Stimulated activated CD4-positive, alpha-beta T cell treated with anti-CD3 and anti-CD28 coated beads, Interleukin-4, amount 100 ng/mL, for 48 hours (primary cell): Measurements from ENCODE around the gene UBE2L6.
"Not testable (repeated sequence)": the region's sequence is repeated elsewhere in the genome, so short reads cannot be mapped to it uniquely, and the experiment has no call there.

ENCODE experiments used
- DNase-seq, 2 donors: peaks; one replicate each; pipeline ENCODE4 v3.0.0-alpha.2; 2020; ENCODE audit warnings: low read depth in 2 of 2

UBE2L6 gene

GRCh38 chr11:57566905-57567514 lies 462 bp downstream of the UBE2L6 start:
- DNase-seq: no peak

GRCh38 chr11:57566005-57566904 lies 1.2 kb downstream of the UBE2L6 start:
- DNase-seq: no peak

GRCh38 chr11:57562596-57562995 lies 4.9 kb downstream of the UBE2L6 start:
- no peak for DNase-seq

- no peak for DNase-seq
Measured at GRCh38 chr11:57560146-57560545, 7.3 kb downstream of the UBE2L6 start.

- DNase-seq: no peak
Measured at GRCh38 chr11:57556041-57556440, 11.4 kb downstream of the UBE2L6 start.

- no peak for DNase-seq
Measured at GRCh38 chr11:57555393-57555792, 12.1 kb downstream of the UBE2L6 start.

- DNase-seq: no peak
Measured at GRCh38 chr11:57552479-57552878, 15.0 kb downstream of the UBE2L6 start.

GRCh38 chr11:57551941-57552340 lies 15.5 kb downstream of the UBE2L6 start:
- DNase-seq: no peak

GRCh38 chr11:57549983-57550382 lies 17.5 kb downstream of the UBE2L6 start:
- no peak for DNase-seq

- DNase-seq: no peak
Measured at GRCh38 chr11:57547854-57548377, 19.6 kb downstream of the UBE2L6 start.

GRCh38 chr11:57546869-57547475 lies 20.5 kb downstream of the UBE2L6 start:
- no peak for DNase-seq

GRCh38 chr11:57546451-57546850 lies 21.0 kb downstream of the UBE2L6 start:
- no peak for DNase-seq

GRCh38 chr11:57545883-57546282 lies 21.6 kb downstream of the UBE2L6 start:
- DNase-seq: no peak

GRCh38 chr11:57544566-57544965 lies 22.9 kb downstream of the UBE2L6 start:
- no peak for DNase-seq

GRCh38 chr11:57543593-57543992 lies 23.9 kb downstream of the UBE2L6 start:
- no peak for DNase-seq

GRCh38 chr11:57542582-57542981 lies 24.9 kb downstream of the UBE2L6 start:
- no peak for DNase-seq

- no peak for DNase-seq
Measured at GRCh38 chr11:57541169-57541568, 26.3 kb downstream of the UBE2L6 start.

GRCh38 chr11:57539342-57539741 lies 28.1 kb downstream of the UBE2L6 start:
- DNase-seq: no peak

- no peak for DNase-seq
Measured at GRCh38 chr11:57536947-57537619, 30.4 kb downstream of the UBE2L6 start, which contains the start of gene SMTNL1. SMTNL1 (plus strand) TSS chr11:57537595; CDS start chr11:57542643, 5,048 bp downstream.

GRCh38 chr11:57534449-57534848 lies 33.0 kb downstream of the UBE2L6 start:
- not testable (repeated sequence) for DNase-seq

GRCh38 chr11:57530596-57531507 lies 36.6 kb downstream of the UBE2L6 start, which contains the start of gene TIMM10:
TIMM10 (minus strand) TSS chr11:57530754; CDS start chr11:57530189, 565 bp downstream.
- DNase-seq: peak; percentile 88 to 91
